Measurements from ENCODE around the gene STRN4. TPM values are rescaled to one million over a fixed set of nuclear protein-coding genes. Genes with fewer than 3 reads are reported as not detected.

STRN4 gene
- total and polyA plus RNA-seq, 12 donors = 43.3 to 63.3 (median 50.3) TPM

DNA sequence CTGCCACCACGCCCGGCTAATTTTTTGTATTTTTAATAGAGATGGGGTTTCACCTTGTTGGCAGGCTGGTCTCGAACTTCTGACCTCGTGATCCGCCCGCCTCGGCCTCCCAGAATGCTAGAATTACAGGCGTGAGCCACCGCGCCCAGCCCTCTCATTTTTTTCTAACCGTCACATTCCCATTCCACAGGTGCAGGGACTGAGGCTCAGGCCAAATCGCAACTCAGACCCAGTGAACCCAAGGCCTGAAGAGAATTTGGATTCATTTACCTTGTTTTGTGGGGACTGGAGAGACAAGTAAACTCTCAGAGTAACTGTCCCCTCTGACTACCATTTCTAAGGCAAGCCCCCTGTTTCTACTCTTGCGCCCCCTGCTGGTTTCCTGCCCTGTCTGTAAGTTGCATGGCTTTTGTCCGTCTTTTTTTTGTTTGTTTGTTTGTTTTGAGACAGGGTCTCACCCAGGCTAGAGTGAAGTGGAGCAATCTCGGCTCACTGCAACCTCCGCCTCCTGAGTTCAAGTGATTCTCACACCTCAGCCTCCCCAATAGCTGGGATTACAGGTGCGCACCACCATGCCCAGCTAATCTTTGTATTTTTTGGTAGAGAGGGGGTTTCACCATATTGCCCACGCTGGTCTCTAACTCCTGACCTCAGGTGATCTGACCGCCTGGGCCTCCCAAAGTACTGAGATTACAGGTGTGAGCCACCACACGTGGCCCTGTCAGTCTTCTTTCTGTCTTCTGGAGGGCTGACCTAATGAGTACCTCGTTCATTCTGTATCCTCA is 2.3 kb upstream of the STRN4 start:
- 88 to 90% methylated on average over 21 of the region's 21 CpGs for WGBS, 2 donors
- no peak overlapping the region for H3K27ac ChIP-seq
- no peak overlapping the region for H3K4me3 ChIP-seq
- no peaks in the 10 kb centered on the region for H3K9me3 ChIP-seq
- ATAC-seq (no peak), DNase-seq (peak; percentile 64 to 73)
- H3K27me3 ChIP-seq = no peaks in the 10 kb centered on the region
- H3K36me3 ChIP-seq = peaks cover 0 to 43% (median 7%) of the 10 kb centered on the region in 9 donors
- intact Hi-C loops (cut with DNase I) = loop anchor here in 3 of 10 donors (5.0 to 10.0 kb wide), 3 partner anchors 46 to 246 kb away; partner anchors contain the start of gene CALM3 (in 1 of the 3)
- peak; percentile 45 to 79 (median 73) for TF ChIP-seq CTCF (IDR thresholded peaks at IDR 0.05)
- peaks cover 0 to 32% (median 27%) of the 10 kb centered on the region in 9 donors for H3K4me1 ChIP-seq

GRCh38 chr19:46745521-46746280 is 549 bp downstream of the STRN4 start, which contains the start of gene FKRP:
TSS of gene FKRP (plus strand) at chr19:46746057. CDS start at chr19:46755451, 9,394 bp downstream.
- intact Hi-C loops (cut with DNase I) = loop anchor here in 3 of 10 donors (5.0 to 10.0 kb wide), 3 partner anchors 43 to 249 kb away; partner anchors contain the start of gene CALM3 (in 1 of the 3)
- TF ChIP-seq CTCF (IDR thresholded peaks at IDR 0.05) = no peak
- DNase-seq (peak in 1 of 2 donors; percentile 55), ATAC-seq (peak; percentile 48 to 73 (median 63))
- Histone ChIP-seq H3K4me3 (peak within 1 kb of the TSS; percentile 79 to 99 (median 96)), H3K9me3 (no peaks in the 10 kb centered on the region), H3K4me1 (peaks cover 6 to 59% (median 49%) of the 10 kb centered on the region in 9 donors), H3K27ac (peak within 1 kb of the TSS; percentile 83 to 98 (median 94)), H3K27me3 (no peaks in the 10 kb centered on the region), H3K36me3 (peaks cover 0 to 39% (median 7%) of the 10 kb centered on the region in 9 donors)
- WGBS, 2 donors = 1% methylated on average over 40 to 64 of the region's 68 CpGs

DNA sequence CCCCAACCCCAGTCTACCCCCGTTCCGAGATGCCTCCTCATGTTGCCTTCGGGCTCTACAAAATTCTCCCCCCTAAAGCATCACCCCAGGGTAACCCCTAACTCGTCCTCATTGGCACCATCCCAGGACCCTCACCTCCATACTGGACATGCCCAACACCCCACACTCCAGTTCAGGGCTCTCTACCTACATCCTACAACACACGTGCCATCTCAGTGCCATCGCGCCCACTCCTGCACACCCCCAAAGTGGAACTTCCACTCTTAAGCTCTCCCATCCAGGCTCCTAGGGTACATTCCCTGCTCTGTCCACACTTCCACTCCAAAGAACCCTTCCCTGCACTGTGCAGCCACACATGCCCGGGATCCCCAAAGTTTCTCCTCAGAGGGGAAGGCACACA is 1.2 kb downstream of the STRN4 start:
- 28 to 30% methylated on average over 8 of the region's 8 CpGs for WGBS, 2 donors
- Histone ChIP-seq H3K4me3 (peak overlapping the region; percentile 79 to 99 (median 96)), H3K27me3 (no peaks in the 10 kb centered on the region), H3K4me1 (peaks cover 7 to 66% (median 55%) of the 10 kb centered on the region in 9 donors), H3K27ac (peak overlapping the region in 5 of 10 donors; percentile 91 to 98 (median 95)), H3K9me3 (no peaks in the 10 kb centered on the region), H3K36me3 (peaks cover 0 to 33% (median 0%) of the 10 kb centered on the region in 9 donors)
- intact Hi-C loops (cut with DNase I) = loop anchor here in 3 of 10 donors (5.0 to 10.0 kb wide), 3 partner anchors 43 to 250 kb away; partner anchors contain the start of gene CALM3 (in 1 of the 3)
- DNase-seq (no peak), ATAC-seq (peak in 6 of 8 donors; percentile 2 to 40 (median 22))
- no peak for TF ChIP-seq CTCF (IDR thresholded peaks at IDR 0.05)
